HL-60/S4 treated with retinoic acid at 250 ng/mL for 4 days and 3 days (cell line): ENCODE results near the gene CYB5B.

ENCODE experiments used
- in situ Hi-C: fragments of 300-500 bp; cut with MboI; formaldehyde crosslinking; loops from 2 replicates; pipeline ENCODE4 v1.7.0; 2022; ENCODE audit warnings: low sequenced_read_pairs

The CYB5B gene

GRCh38 chr16:69443927-69444631 lies 19.7 kb downstream of the CYB5B start:
- in situ Hi-C loops, result no loop called here

DNA sequence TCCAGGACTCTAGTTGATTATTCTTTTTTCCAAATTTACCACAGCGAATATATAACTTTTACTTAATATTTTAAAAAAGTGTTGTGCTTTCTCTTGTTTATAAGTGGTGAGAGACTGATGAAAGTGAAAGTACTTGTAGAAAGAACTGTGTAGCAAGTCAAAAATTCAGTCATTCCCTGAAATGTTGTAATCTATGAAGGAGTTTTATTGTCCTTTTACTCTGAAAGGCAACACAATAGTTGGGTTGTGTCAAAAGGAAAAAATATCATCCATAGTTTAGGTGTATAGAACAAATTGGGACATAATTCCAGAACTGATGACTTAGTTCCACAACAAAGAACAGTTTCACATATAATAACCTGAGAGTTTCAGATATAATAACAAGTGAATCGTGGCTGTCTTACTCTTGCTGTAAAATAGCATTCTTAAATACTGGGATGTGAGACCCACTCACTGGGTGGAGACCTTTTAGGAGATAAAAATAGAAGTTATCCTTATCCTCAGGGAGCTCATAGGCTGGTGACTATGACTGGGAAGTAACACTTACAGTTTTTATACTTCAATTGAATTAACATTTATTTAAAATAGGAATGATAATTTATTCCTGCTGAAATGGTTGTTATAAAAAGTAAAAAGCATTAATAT lies 20.6 kb downstream of the CYB5B start:
- in situ Hi-C loops, result no loop called here

GRCh38 chr16:69448470-69449193 lies 24.2 kb downstream of the CYB5B start:
- in situ Hi-C loops, result no loop called here

- in situ Hi-C loops, result no loop called here
Observed at GRCh38 chr16:69451166-69451565, 26.7 kb downstream of the CYB5B start.

- in situ Hi-C loops, result no loop called here
Observed at GRCh38 chr16:69453936-69454335, 29.5 kb downstream of the CYB5B start.

- in situ Hi-C loops, result no loop called here
Observed at GRCh38 chr16:69463876-69464275, 39.5 kb downstream of the CYB5B start.

GRCh38 chr16:69465083-69465721 lies 40.8 kb downstream of the CYB5B start:
- in situ Hi-C loops, result no loop called here

DNA sequence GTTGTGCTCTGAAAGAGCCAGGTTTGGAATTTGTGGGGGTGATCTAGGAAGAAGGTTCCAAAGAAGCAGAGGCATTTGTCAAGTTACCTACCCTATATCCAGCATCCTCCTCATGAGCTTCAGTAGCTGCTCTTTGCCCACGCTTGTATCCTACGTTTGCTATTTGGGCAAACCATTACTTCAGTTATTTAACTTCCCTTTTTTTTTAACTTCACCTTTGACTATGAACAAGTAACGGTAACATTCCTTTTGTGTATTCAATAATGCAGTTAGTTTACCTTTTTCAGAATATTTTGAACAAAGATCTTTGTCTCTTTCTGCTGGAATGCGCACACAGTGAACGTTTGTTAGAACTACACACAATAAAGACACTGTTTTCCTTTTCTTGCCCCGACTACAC lies 41.5 kb downstream of the CYB5B start:
- in situ Hi-C loops, result no loop called here

DNA sequence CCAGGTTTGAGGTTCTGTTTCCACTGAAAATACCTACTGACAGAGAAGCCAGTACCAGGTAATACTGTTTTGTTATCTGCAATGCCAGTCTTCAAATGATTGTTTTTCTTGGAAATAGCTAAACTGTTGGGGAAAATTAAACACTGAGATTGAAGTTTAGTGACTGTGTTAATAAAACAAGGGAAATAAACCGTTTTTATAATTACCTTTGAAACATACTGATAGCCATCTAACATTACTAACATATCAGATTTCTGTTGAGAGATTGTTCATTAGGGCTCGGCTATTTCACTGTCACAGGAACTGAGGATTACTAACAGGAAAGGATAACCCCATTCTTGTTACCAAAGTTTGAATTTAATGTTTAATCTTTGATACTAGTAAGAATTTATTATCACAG lies 42.1 kb downstream of the CYB5B start:
- in situ Hi-C loops, result no loop called here

- in situ Hi-C loops, result no loop called here
Observed at GRCh38 chr16:69467080-69467479, 42.7 kb downstream of the CYB5B start.

GRCh38 chr16:69467531-69468204 lies 43.2 kb downstream of the CYB5B start:
- in situ Hi-C loops, result no loop called here

- in situ Hi-C loops, result no loop called here
Observed at GRCh38 chr16:69469807-69470561, 45.6 kb downstream of the CYB5B start.

DNA sequence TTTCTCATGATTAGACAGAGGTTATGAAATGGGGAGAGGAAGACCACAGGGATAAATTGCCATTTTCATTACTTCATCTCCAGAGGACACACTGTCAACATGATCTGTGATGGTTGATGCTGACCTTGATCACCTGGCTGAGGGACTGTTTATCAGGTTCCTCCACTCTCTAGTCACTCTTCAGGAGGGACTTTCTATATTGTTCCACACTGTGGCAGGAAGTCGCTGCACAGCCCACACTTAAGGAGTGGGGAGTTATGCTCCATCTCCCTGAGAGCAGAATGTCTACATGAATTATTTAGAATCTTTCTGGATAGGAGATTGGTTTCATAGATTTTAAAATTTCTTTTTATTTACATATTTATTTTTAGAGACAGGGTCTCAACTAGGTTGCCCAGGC lies 46.7 kb downstream of the CYB5B start:
- in situ Hi-C loops, result no loop called here

DNA sequence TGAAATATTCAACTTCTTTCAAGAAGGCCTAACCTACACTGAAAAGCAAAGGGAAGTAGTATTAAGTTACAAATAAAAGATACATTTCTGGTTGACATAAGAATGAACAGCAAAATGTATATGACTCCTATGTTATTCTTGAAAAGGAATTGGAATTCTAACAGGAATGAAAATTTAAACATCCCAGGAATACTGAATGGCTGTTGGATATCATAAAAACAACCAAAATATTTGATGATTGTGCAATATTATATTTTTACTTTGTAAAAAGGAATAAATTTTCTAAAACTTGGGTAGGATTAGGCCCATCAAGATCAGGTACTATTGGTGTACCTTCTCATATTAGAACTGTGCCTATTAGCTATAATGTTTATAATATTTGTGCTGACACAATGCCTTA lies 50.0 kb downstream of the CYB5B start:
- in situ Hi-C loops, result no loop called here

GRCh38 chr16:69476920-69477443 lies 52.6 kb downstream of the CYB5B start:
- in situ Hi-C loops, result no loop called here

GRCh38 chr16:69477546-69477945 lies 53.1 kb downstream of the CYB5B start:
- in situ Hi-C loops, result no loop called here

- in situ Hi-C loops, result no loop called here
Observed at GRCh38 chr16:69478685-69479084, 54.3 kb downstream of the CYB5B start.

- in situ Hi-C loops, result no loop called here
Observed at GRCh38 chr16:69479775-69480174, 55.4 kb downstream of the CYB5B start.

- in situ Hi-C loops, result no loop called here
Observed at GRCh38 chr16:69481901-69482341, 57.5 kb downstream of the CYB5B start.

DNA sequence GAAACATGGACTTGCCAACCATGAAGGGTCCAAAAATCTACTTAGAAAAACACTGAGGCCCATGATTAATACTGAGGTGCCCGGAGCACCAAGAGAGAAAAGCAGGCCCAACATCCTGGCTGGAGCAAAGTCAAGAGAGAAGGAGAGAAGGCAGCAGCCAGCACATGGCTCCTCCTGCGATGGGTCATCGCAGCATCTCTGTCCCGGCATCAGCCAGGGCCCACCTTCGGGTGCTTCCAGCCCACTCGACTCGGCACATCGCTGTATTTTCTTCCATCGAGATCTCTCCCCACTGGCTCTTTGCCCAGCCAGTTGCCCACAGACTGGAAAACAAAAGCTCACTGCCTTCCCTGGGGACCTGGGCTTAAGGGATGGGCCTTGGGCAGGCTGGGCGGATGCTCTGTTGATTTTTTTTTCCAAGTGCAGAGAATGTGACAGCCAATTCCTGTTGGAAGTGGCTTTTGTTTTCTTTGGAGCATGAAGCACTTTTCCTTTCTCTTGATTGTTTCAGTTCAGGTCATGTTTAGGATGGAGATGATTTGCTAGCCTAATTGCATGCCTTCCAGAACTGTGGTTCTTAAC lies 58.1 kb downstream of the CYB5B start:
- in situ Hi-C loops, result no loop called here
